Right lobe of liver (tissue), 4 donors: ENCODE results near the gene CYP2A6.

ENCODE experiments used
- CTCF ChIP-seq, 4 donors: fragments of 200-600 bp in 3 of 4; fragments of 450-650 bp in 1 of 4; IDR thresholded peaks; one replicate each; pipeline versions ENCODE4 v1.5.1 to v1.8.0; 2016 to 2022; ENCODE audit warnings: antibody characterized with exemption in 4 of 4, mild to moderate bottlenecking in 2 of 4
- POLR2A ChIP-seq: fragments of 450-650 bp; IDR thresholded peaks from one replicate; pipeline ENCODE4 v1.6.1; 2017; ENCODE audit warnings: antibody characterized with exemption, mild to moderate bottlenecking
- donor health status: DM: no; HTN: no; CAD: no.
- donor health status: DM: no; HTN: no; CAD: no.
- donor health status: DM: no; HTN: yes; CAD: no.

GRCh38 chr19:40888191-40888590 is 37.9 kb upstream of the CYP2A6 start:
- TF ChIP-seq CTCF (IDR thresholded peaks at IDR 0.05) (no peak), POLR2A (no peak)
